Mucosa of rectum (tissue), 2 donors: ENCODE measurements around the gene MICU1.

Source experiments
- H3K27ac ChIP-seq, 2 donors: one replicate each; pipeline ENCODE4 v1.7.0; 2013; ENCODE audit warnings: inconsistent platforms in 2 of 2, low read depth in 2 of 2, low read length in 2 of 2
- H3K27me3 ChIP-seq, 2 donors: one replicate each; pipeline ENCODE4 v1.7.0; 2013; ENCODE audit warnings: low read length in 2 of 2; ENCODE audit not compliant: control insufficient read depth in 2 of 2, insufficient read depth in 2 of 2
- H3K36me3 ChIP-seq, 2 donors: one replicate each; pipeline ENCODE4 v1.7.0; 2013; ENCODE audit warnings: low read length in 2 of 2; ENCODE audit not compliant: control insufficient read depth in 2 of 2, insufficient read depth in 2 of 2
- H3K4me1 ChIP-seq, 2 donors: one replicate each; pipeline ENCODE4 v1.7.0; 2013; ENCODE audit warnings: low read length in 2 of 2, mild to moderate bottlenecking in 1 of 2; ENCODE audit not compliant: control insufficient read depth in 2 of 2, insufficient read depth in 2 of 2
- H3K4me3 ChIP-seq, 2 donors: one replicate each; pipeline ENCODE4 v1.7.0; 2013; ENCODE audit warnings: low read length in 2 of 2
- H3K9ac ChIP-seq, 2 donors: one replicate each; pipeline ENCODE4 v1.7.0; 2013; ENCODE audit warnings: low read length in 2 of 2, low read depth in 1 of 2, mild to moderate bottlenecking in 1 of 2
- H3K9me3 ChIP-seq, 2 donors: one replicate each; pipeline ENCODE4 v1.7.0; 2013; ENCODE audit warnings: low read length in 2 of 2; ENCODE audit not compliant: control insufficient read depth in 2 of 2
- donor health status: healthy.
- donor health status: Normal muscosa, but diverticular disease.

MICU1 gene

DNA sequence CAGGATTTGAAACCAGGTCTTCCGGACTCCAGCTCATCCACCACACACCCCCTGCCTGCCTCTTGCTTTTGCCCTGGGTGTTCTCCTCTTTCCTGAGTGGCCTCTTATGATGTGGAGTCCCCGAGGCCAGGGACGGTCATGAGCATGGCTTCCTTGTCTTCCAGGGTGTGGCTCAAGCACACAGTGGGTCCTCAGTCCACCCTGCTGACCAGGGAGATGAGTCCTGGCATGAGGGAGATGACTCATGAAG lies 303.9 kb downstream of the MICU1 start:
- no peak overlapping the region for H3K4me3 ChIP-seq
- H3K4me1 ChIP-seq, result peaks cover 27 to 32% of the 10 kb centered on the region in 2 donors
- no peaks in the 10 kb centered on the region for H3K36me3 ChIP-seq
- no peaks in the 10 kb centered on the region for H3K27me3 ChIP-seq
- no peak overlapping the region for H3K9ac ChIP-seq
- H3K27ac ChIP-seq, result no peak overlapping the region
- H3K9me3 ChIP-seq, result no peaks in the 10 kb centered on the region

DNA sequence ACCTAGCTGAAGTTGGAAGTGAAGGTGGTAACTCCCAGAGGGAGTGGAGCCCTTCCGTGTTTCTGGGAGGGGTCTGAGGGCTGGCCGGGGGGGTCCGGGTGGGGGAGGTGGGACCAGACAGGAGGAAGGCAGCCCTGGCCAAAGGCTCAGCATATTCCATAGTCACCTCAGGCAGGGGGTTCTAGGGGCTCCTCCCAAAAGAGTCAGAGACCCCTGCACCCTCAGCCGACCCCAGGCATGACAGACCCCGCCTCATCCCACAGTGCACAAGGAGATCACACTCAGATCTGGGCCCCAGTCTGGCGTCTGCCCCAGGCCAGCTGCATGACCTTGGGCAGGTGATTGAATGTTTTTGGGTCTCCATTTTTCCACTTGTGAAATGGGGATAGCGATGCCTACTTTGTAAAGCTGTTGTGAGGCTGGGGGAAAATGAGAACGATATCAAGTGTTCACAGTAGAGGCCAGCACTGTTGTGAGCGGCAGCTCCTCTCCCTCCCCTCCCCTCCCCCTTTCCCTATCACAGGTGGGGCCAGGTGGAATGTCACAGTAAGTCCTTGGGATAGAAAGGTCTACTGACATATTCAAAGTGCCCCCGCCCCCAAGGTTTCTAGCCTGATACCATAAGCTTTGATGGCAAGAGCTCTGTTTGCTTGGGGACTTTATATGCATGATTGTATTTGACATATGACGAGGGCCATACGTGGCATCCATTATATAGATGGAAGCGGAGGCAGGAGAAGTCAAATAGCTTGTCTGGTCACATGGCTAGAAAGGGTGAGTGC lies 304.4 kb downstream of the MICU1 start:
- H3K4me3 ChIP-seq, result no peak overlapping the region
- peaks cover 30 to 37% of the 10 kb centered on the region in 2 donors for H3K4me1 ChIP-seq
- no peaks in the 10 kb centered on the region for H3K36me3 ChIP-seq
- peak overlapping the region; percentile 80 to 88 for H3K27ac ChIP-seq
- H3K9ac ChIP-seq, result peak overlapping the region in 1 of 2 donors; percentile 16
- H3K27me3 ChIP-seq, result no peaks in the 10 kb centered on the region
- H3K9me3 ChIP-seq, result no peaks in the 10 kb centered on the region

DNA sequence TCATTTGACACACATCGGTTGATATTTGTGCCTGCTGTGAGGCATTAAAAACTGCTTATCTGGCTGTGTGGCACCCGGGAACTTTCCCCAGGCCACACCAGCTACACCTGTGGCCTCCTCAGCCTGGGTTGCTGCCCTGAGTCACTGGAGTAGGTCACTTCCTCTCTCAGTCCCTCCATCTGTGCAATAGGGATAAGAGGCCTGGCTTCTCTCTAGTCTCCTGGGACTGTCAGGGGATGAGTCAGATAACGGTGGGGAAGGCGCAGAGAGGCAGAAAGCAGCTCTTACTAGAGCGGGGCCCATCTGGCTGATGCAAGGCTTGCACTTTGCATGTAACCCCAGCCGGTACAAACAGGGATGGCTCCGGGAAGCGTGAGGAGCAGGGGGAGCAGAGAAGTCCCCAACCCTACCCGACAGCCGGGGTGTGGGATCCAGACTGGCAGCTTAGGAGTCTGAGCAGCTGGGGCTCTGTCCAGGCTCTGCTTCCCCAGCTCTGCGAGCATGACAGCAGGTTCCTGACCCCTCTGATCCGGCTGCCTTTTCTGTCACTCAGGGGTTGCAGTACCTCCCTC lies 305.1 kb downstream of the MICU1 start:
- peaks cover 37 to 44% of the 10 kb centered on the region in 2 donors for H3K4me1 ChIP-seq
- H3K9ac ChIP-seq, result peak overlapping the region; percentile 16 to 32
- H3K9me3 ChIP-seq, result no peaks in the 10 kb centered on the region
- H3K27me3 ChIP-seq, result no peaks in the 10 kb centered on the region
- H3K36me3 ChIP-seq, result no peaks in the 10 kb centered on the region
- peak overlapping the region; percentile 80 to 88 for H3K27ac ChIP-seq
- H3K4me3 ChIP-seq, result peak overlapping the region in 1 of 2 donors; percentile 48

DNA sequence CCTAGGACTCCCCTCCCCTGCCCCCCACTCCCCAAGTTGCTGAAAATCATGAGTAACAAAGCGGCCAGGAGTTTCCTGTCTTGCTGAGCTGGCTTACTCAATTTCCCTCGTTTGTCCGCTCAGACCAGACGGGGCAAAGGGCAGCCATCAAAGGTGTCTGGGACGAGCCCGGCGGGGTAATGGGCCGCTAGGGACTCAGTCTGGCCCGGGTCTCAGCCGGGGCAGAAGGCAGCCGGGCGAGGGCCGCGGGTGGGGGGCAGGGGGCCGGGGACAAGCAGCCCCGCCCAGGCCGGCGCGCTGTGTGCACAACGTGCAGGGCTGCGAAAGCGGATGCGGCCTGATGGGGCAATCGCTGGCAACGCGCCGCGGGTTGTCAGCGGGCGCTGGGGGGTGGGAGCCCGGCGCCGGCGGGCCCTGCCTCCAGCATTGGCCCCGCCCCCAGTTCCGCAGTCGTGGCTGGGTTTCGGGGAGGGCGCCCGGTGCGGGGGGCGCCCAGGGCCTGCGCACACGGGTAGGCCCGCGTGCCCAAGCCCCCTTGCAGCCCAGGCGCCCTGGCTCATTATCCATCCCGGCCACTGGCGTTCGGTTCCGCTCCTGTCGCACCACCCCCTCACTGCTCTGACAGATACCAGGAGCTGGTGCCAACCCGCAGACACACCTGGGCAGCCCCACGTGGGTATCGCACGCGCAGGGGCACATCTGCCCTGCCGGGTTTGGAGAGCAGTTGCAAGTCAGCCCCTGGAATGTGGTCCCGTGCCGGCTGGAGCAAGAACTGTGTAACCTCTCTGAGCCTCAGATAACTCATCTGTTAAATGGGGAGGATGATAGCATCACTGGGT lies 306.2 kb downstream of the MICU1 start:
- Histone ChIP-seq H3K27me3 (no peaks in the 10 kb centered on the region), H3K27ac (peak overlapping the region; percentile 80 to 88), H3K36me3 (no peaks in the 10 kb centered on the region), H3K9ac (peak overlapping the region; percentile 49 to 79), H3K9me3 (no peaks in the 10 kb centered on the region), H3K4me3 (peak overlapping the region; percentile 55 to 72), H3K4me1 (peaks cover 44 to 45% of the 10 kb centered on the region in 2 donors)

DNA sequence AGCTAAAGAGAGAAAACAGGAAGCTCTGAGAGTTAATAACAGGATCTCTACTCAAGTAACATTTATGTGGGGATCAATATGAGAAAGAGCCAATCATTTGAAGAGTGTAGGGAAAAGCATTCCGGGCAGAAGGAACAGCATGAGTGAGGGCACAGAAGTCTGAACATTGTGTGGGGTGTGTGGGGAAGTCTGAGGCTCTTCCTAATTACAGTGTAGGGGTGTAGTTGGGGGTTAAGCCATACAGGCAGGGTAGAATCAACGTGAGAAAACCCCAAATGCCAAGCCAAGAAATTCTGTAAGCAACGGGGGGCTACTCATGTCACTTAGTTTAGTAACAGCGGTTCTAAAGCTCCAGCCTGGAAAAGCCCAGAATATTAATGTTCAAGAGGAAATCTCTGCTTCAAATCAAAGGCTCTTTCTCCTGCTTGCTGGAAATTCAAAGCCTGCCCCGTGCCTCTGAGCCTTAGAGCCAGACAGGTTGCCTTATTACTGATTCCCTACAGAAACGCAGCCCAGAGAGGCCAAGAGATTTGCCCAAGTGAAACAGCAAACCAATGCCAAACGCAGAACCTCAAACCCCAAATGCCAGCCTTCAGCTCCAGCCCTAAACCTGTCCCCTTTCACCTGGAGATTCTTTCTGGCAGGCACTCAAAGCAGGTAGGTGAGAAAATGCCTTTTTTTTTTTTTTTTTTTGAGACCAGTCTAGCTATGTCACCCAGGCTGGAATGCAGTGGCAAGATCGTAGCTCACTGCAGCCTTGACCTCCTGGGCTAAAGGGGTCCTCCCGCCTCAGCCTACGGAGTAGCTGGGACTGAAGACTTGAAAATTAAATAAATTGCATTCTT lies 307.2 kb downstream of the MICU1 start:
- Histone ChIP-seq H3K4me3 (peak overlapping the region; percentile 41 to 55), H3K36me3 (no peaks in the 10 kb centered on the region), H3K9me3 (no peaks in the 10 kb centered on the region), H3K27me3 (no peaks in the 10 kb centered on the region), H3K4me1 (peaks cover 44 to 45% of the 10 kb centered on the region in 2 donors), H3K9ac (peak overlapping the region; percentile 49 to 79), H3K27ac (peak overlapping the region; percentile 80 to 88)
